ENCODE data around the gene LRRC15. TPM values are rescaled to one million over a fixed set of nuclear protein-coding genes. Genes with fewer than 3 reads are reported as not detected.

LRRC15 gene
- total and polyA plus RNA-seq, 2 donors from 2014 or later: 0.09 to 0.63 TPM

DNA sequence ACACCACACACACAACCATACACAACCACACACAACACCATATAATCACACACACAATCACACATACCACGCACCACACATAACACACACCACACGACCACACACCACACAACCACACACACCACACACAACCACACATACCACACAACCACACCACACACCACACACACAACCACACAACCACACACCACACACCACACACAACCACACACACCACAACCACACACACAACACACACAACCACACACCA, 42.6 kb downstream of the LRRC15 start:
- Histone ChIP-seq H3K9me3 (ENCODE audit: control insufficient read depth in 2 of 3, insufficient read depth in 1 of 3, low read length in 3 of 3) (peaks cover 0 to 16% (median 0%) of the 10 kb centered on the region in 3 donors), H3K4me3 (ENCODE audit: low read length in 3 of 3) (peak overlapping the region in 1 of 3 donors; percentile 40), H3K27me3 (ENCODE audit: control insufficient read depth, insufficient read depth, low read length) (peaks cover 3% of the 10 kb centered on the region), H3K27ac (ENCODE audit: low read depth in 2 of 2, low read length in 2 of 2) (no peak overlapping the region), H3K4me1 (ENCODE audit: control insufficient read depth in 2 of 3, insufficient read depth in 2 of 3, low read depth in 1 of 3, low read length in 3 of 3) (peaks cover 0 to 12% (median 5%) of the 10 kb centered on the region in 3 donors), H3K9ac (ENCODE audit: low read length in 3 of 3) (no peak overlapping the region), H3K36me3 (ENCODE audit: control insufficient read depth in 2 of 3, insufficient read depth in 3 of 3, low read length in 3 of 3) (peaks cover 0 to 2% (median 0%) of the 10 kb centered on the region in 3 donors)
- TF ChIP-seq, protein P1, sequence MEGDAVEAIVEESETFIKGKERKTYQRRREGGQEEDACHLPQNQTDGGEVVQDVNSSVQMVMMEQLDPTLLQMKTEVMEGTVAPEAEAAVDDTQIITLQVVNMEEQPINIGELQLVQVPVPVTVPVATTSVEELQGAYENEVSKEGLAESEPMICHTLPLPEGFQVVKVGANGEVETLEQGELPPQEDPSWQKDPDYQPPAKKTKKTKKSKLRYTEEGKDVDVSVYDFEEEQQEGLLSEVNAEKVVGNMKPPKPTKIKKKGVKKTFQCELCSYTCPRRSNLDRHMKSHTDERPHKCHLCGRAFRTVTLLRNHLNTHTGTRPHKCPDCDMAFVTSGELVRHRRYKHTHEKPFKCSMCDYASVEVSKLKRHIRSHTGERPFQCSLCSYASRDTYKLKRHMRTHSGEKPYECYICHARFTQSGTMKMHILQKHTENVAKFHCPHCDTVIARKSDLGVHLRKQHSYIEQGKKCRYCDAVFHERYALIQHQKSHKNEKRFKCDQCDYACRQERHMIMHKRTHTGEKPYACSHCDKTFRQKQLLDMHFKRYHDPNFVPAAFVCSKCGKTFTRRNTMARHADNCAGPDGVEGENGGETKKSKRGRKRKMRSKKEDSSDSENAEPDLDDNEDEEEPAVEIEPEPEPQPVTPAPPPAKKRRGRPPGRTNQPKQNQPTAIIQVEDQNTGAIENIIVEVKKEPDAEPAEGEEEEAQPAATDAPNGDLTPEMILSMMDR (IDR thresholded peaks at IDR 0.05; ENCODE audit: borderline replicate concordance, extremely low read depth, insufficient read depth): no peak
- peak in 1 of 5 donors; percentile 57 for DNase-seq
- no peak for FAIRE-seq
- intact Hi-C loops (cut with DNase I): no loop called here

DNA sequence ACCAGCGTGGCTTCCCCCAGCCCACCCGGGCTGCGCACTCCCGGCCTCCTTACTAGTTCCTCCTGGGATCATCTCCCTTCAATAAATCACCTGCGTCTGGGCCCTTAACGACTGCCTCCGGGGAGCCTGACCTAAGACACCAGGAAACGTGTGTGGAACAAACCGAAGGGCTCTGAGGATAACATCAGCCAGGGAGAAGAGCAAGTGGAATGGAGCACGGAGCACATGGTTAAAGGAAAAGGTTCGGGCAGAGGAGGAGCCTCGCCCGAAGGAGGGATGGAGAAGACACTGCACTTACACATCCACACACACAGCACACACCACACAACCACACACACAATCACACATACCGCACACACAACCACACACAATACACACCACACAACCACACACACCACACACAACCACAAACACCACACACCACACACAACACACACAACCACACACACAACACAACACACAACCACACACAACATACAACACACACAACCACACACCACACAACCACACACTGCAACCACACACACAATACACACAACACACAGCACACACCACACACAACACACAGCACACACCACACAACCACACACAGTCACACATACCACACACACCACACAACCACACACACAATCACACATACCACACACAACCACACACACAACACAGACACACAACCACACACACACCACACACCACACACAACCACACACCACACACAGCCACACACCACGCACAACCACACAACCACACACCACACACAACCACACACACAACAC, 43.2 kb downstream of the LRRC15 start:
- H3K4me1 ChIP-seq (ENCODE audit: control insufficient read depth in 2 of 3, insufficient read depth in 2 of 3, low read depth in 1 of 3, low read length in 3 of 3): peaks cover 0 to 12% (median 5%) of the 10 kb centered on the region in 3 donors
- TF ChIP-seq, protein P1 (IDR thresholded peaks at IDR 0.05; ENCODE audit: borderline replicate concordance, extremely low read depth, insufficient read depth): no peak
- no peak for FAIRE-seq
- intact Hi-C loops (cut with DNase I): no loop called here
- peaks cover 3% of the 10 kb centered on the region for H3K27me3 ChIP-seq (ENCODE audit: control insufficient read depth, insufficient read depth, low read length)
- no peak overlapping the region for H3K9ac ChIP-seq (ENCODE audit: low read length in 3 of 3)
- H3K36me3 ChIP-seq (ENCODE audit: control insufficient read depth in 2 of 3, insufficient read depth in 3 of 3, low read length in 3 of 3): peaks cover 0 to 2% (median 0%) of the 10 kb centered on the region in 3 donors
- peak overlapping the region in 1 of 3 donors; percentile 40 for H3K4me3 ChIP-seq (ENCODE audit: low read length in 3 of 3)
- no peak overlapping the region for H3K27ac ChIP-seq (ENCODE audit: low read depth in 2 of 2, low read length in 2 of 2)
- DNase-seq: peak in 4 of 5 donors; percentile 59 to 75 (median 66)
- peaks cover 0 to 16% (median 0%) of the 10 kb centered on the region in 3 donors for H3K9me3 ChIP-seq (ENCODE audit: control insufficient read depth in 2 of 3, insufficient read depth in 1 of 3, low read length in 3 of 3)

DNA sequence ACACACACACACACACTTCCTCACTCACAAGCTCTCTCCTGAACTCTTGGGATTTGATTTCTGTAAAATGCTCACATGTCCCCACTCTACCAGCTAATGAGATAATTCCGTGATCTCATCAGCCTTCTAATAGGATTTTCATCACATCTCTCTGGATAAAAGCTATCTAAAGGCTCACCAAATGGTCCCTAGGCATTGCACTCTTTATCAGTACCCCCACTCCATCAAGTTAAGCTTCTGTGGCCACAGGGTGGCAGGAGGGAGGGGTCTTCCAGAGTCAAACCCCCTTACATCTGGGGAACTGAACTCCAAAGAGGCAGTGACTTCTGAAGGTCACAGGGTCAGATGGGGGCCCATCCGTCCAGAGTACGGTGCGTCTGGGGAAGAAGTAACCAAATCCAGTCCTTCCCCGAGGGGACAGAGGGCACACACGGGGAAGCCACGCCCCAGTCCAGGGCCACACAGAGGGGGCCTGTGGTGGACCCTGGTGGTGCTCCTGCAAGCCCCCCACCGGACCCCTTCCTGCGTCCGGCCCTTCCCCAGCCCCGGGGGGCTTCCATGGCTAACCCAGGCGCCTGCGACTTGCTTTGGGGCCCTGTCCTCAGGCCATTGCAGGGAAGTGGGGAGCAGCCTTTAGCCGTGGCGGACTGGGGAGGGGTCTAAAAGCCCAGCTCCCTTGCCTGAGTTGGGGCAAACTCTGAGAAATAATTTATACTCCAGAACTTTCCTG, 44.0 kb downstream of the LRRC15 start:
- Histone ChIP-seq H3K9me3 (ENCODE audit: control insufficient read depth in 2 of 3, insufficient read depth in 1 of 3, low read length in 3 of 3) (peaks cover 0 to 16% (median 0%) of the 10 kb centered on the region in 3 donors), H3K27me3 (ENCODE audit: control insufficient read depth, insufficient read depth, low read length) (peaks cover 3% of the 10 kb centered on the region), H3K4me1 (ENCODE audit: control insufficient read depth in 2 of 3, insufficient read depth in 2 of 3, low read depth in 1 of 3, low read length in 3 of 3) (peaks cover 5 to 12% (median 5%) of the 10 kb centered on the region in 3 donors), H3K36me3 (ENCODE audit: control insufficient read depth in 2 of 3, insufficient read depth in 3 of 3, low read length in 3 of 3) (peaks cover 0 to 2% (median 0%) of the 10 kb centered on the region in 3 donors), H3K27ac (ENCODE audit: low read depth in 2 of 2, low read length in 2 of 2) (no peak overlapping the region), H3K4me3 (ENCODE audit: low read length in 3 of 3) (no peak overlapping the region), H3K9ac (ENCODE audit: low read length in 3 of 3) (no peak overlapping the region)
- DNase-seq (peak in 1 of 5 donors; percentile 71), FAIRE-seq (no peak)
- intact Hi-C loops (cut with DNase I): no loop called here
- TF ChIP-seq, protein P1 (IDR thresholded peaks at IDR 0.05; ENCODE audit: borderline replicate concordance, extremely low read depth, insufficient read depth): no peak
